Neutrophil (primary cell): ENCODE results near the gene CYBA.

Source experiments
- H3K27ac ChIP-seq: fragments of 200-600 bp; sonication (generic); 2 replicates; pipeline ENCODE4 v1.5.1; 2016; ENCODE audit warnings: mild to moderate bottlenecking, moderate library complexity
- H3K27me3 ChIP-seq: fragments of 200-600 bp; sonication (generic); 2 replicates; pipeline ENCODE4 v1.6.0; 2016; ENCODE audit warnings: mild to moderate bottlenecking
- H3K36me3 ChIP-seq: fragments of 200-600 bp; sonication (generic); 2 replicates; pipeline ENCODE4 v1.5.1; 2017
- H3K4me1 ChIP-seq, 2 experiments: fragments of 200-600 bp in 1 of 2; sonication (generic) in 1 of 2; 1 replicate in 1 of 2; 2 replicates in 1 of 2; pipeline versions ENCODE4 v1.5.1 to v1.6.1; 2013 to 2016; ENCODE audit warnings: low read depth in 1 of 2, low read length in 1 of 2, mild to moderate bottlenecking in 1 of 2, moderate library complexity in 1 of 2; ENCODE audit not compliant: control insufficient read depth in 1 of 2, insufficient read depth in 1 of 2
- H3K4me3 ChIP-seq, 2 experiments: fragments of 200-600 bp in 1 of 2; sonication (generic) in 1 of 2; 1 replicate in 1 of 2; 2 replicates in 1 of 2; pipeline ENCODE4 v1.5.1; 2013 to 2016; ENCODE audit warnings: low read depth in 1 of 2, low read length in 1 of 2, mild to moderate bottlenecking in 1 of 2, moderate library complexity in 1 of 2
- H3K9me3 ChIP-seq: fragments of 200-600 bp; sonication (generic); 2 replicates; pipeline ENCODE4 v1.5.1; 2016
- TF ChIP-seq, protein P1 (sequence below): fragments of 200-600 bp; sonication (generic); IDR thresholded peaks from 2 replicates; pipeline ENCODE4 v1.5.1; 2016; ENCODE audit warnings: antibody characterized with exemption

The CYBA gene

DNA sequence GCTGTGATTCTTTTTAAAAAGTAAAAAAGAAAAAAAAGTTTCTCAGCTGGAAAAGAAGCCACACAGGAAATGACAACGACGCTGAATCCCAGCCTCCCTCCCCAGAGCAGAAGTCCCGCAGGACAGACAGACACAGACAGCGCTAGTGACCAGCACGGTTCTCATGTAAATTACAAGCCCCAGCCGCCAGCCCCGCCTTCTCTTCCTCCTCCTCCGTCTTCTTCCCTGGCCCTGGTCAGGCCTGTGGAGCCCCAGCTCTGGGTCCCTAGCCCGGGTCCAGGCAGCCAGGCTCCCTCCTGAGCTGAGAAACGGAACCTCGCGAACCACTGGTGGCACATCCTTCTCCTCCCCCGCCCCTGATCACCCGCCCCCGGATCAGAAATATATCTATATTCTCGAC lies 19.5 kb downstream of the CYBA start:
- Histone ChIP-seq H3K27me3 (peaks cover 27% of the 10 kb centered on the region), H3K27ac (no peak overlapping the region), H3K9me3 (no peaks in the 10 kb centered on the region), H3K4me3 (no peak overlapping the region), H3K4me1 (peaks cover 18 to 22% of the 10 kb centered on the region in 2 experiments), H3K36me3 (peaks cover 60% of the 10 kb centered on the region)
- TF ChIP-seq, protein P1, sequence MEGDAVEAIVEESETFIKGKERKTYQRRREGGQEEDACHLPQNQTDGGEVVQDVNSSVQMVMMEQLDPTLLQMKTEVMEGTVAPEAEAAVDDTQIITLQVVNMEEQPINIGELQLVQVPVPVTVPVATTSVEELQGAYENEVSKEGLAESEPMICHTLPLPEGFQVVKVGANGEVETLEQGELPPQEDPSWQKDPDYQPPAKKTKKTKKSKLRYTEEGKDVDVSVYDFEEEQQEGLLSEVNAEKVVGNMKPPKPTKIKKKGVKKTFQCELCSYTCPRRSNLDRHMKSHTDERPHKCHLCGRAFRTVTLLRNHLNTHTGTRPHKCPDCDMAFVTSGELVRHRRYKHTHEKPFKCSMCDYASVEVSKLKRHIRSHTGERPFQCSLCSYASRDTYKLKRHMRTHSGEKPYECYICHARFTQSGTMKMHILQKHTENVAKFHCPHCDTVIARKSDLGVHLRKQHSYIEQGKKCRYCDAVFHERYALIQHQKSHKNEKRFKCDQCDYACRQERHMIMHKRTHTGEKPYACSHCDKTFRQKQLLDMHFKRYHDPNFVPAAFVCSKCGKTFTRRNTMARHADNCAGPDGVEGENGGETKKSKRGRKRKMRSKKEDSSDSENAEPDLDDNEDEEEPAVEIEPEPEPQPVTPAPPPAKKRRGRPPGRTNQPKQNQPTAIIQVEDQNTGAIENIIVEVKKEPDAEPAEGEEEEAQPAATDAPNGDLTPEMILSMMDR, result no peak

DNA sequence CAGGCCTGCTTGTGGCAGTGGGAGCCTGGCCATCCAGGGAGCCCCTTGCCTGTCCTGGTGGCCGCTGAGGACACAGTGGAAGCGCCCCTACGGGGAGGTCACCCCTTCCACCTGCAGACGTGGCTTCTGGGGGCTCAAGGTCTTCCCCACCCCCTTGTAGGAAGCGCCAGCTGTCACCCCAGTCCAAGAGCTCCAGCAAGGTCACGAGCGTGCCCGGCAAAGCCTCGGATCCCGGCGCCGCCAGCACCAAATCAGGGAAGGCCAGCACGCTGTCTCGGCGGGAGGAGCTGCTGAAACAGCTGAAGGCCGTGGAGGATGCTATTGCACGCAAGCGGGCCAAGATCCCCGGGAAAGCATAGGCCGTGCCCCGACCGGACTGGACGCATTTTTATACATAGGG lies 19.9 kb downstream of the CYBA start:
- Histone ChIP-seq H3K4me1 (peaks cover 18 to 22% of the 10 kb centered on the region in 2 experiments), H3K27ac (no peak overlapping the region), H3K27me3 (peaks cover 22% of the 10 kb centered on the region), H3K36me3 (peaks cover 62% of the 10 kb centered on the region), H3K4me3 (no peak overlapping the region), H3K9me3 (no peaks in the 10 kb centered on the region)
- TF ChIP-seq, protein P1, result no peak

DNA sequence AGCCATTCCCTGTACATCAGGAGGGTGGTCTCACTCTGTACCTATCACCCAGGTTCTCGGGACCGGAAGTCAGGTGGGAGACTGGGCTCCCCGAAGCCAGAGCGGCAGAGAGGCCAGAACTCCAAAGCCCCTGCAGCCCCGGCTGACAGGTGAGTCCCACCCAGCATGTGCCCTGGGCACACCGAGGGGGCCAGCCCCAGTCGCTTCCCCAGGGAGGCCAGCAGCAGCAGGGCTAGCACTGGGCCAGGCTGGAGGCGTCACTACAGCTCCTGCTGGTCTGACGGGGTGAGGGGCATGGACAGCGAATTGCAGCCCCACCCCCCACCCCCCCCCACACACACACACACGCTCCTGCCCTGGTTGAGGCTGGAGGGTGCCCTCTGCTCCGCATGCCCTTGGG lies 20.4 kb downstream of the CYBA start:
- no peak overlapping the region for H3K4me3 ChIP-seq
- peaks cover 16 to 19% of the 10 kb centered on the region in 2 experiments for H3K4me1 ChIP-seq

DNA sequence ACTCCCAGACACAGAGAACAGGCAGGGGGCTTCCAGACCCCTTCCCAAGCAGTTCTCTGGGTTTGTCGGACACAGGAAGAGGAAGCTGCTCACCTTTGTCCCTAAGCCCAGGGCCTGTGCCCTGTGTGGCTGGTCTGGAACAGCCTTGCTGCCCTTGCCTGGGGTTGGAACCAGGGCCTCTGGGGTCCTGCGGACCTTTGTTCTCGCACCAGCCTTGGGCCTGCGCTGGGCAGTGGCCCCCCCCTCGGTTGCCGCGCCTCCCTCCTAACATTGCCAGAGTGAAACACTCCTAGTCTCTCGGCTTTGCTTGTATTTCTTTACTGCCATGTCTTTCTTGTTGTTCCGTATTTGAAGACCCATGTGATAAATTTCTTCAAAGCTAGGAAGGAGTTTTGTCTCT lies 21.0 kb downstream of the CYBA start:
- TF ChIP-seq, protein P1, result no peak
- H3K36me3 ChIP-seq, result peaks cover 72% of the 10 kb centered on the region
- H3K27me3 ChIP-seq, result peaks cover 11% of the 10 kb centered on the region
- peaks cover 10 to 14% of the 10 kb centered on the region in 2 experiments for H3K4me1 ChIP-seq
- no peak overlapping the region for H3K27ac ChIP-seq
- H3K4me3 ChIP-seq, result no peak overlapping the region
- H3K9me3 ChIP-seq, result no peaks in the 10 kb centered on the region

More for the DNA sequence above, 20.4 kb downstream of the CYBA start:
- TF ChIP-seq, protein P1, result no peak
- H3K9me3 ChIP-seq, result no peaks in the 10 kb centered on the region
- H3K36me3 ChIP-seq, result peaks cover 66% of the 10 kb centered on the region
- no peak overlapping the region for H3K27ac ChIP-seq
- peaks cover 17% of the 10 kb centered on the region for H3K27me3 ChIP-seq

DNA sequence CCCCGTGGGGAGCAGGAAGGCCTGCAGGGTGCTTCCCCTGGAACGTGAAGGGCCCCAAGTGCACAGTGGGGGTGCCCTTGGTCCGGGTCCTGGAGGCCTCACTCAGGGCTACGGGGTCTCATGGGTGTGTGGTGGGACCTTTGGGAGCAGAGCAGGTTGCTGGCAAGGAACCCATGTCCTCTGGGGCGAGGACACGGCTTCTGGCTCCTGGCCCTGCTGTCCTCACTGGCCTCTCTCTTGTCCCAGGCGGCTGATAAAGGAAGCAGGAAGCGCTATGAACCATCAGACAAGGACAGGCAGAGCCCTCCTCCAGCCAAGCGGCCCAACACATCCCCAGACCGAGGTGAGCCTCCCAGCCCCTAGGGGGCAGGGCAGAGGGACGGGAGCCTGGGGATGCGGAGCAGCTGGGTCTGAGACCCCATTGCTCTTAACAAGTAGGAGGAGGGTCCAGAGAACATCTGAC lies 22.3 kb downstream of the CYBA start:
- Histone ChIP-seq H3K9me3 (no peaks in the 10 kb centered on the region), H3K27me3 (no peaks in the 10 kb centered on the region), H3K36me3 (peaks cover 85% of the 10 kb centered on the region), H3K27ac (no peak overlapping the region), H3K4me1 (peaks cover under 1% of the 10 kb centered on the region in 2 experiments), H3K4me3 (no peak overlapping the region)
- TF ChIP-seq, protein P1, result no peak
